Stimulated activated CD8-positive, alpha-beta memory T cell treated with anti-CD3 and anti-CD28 coated beads, Interleukin-15, amount 100 ng/mL, for 48 hours (primary cell): ENCODE results near the gene SOX5.
"Not testable (repeated sequence)": the region's sequence is repeated elsewhere in the genome, so short reads cannot be mapped to it uniquely, and the experiment has no call there.

ENCODE experiments used
- DNase-seq, 2 donors: peaks; one replicate each; pipeline ENCODE4 v3.0.0-alpha.2; 2020; ENCODE audit warnings: low read depth in 2 of 2

Gene SOX5

GRCh38 chr12:23543767-23544166 lies 405.7 kb downstream of the SOX5 start:
- DNase-seq, result no peak

DNA sequence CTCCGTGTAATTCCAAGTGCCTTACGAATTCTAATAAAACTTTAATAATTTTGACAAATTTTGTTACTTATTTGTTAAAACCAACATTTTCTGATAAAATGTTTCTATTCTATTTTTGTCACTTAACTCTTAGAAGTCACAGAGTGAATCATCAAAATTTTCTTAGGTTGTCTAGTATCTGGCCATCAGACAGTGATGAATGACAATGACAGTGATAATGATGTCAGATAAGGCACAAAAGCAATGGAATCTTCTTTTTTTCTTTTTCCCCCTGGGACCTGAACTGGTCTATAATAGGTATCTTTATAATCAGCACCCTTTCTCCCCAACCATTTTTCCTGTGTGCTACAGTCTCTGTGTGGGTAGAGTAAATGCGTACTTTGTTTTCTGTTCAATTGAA lies 407.3 kb downstream of the SOX5 start:
- DNase-seq, result no peak

- DNase-seq, result no peak
These were observed 408.9 kb downstream of the SOX5 start for GRCh38 chr12:23540572-23540971.

- DNase-seq, result no peak
These were observed 413.2 kb downstream of the SOX5 start for GRCh38 chr12:23536293-23536692.

DNA sequence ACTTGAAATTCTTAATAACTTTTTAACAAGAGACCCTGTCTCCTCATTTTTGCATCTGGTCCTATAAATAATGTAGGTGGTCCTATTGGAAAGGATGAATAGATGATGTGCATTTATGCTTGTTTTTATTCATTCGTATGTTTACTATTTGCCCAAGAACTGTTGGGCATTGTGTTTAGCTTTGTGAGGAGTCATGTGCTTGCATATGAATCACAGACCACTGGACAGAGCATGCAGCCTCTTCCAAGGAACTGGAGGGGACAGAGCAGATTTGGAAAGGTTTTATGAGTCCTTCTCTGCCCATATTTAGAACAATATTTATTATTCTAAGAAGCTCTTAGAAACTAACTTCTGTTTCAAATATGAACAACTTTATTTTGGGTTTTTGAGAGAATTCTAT lies 414.0 kb downstream of the SOX5 start:
- no peak for DNase-seq

GRCh38 chr12:23534196-23534595 lies 415.3 kb downstream of the SOX5 start:
- DNase-seq, result no peak

DNA sequence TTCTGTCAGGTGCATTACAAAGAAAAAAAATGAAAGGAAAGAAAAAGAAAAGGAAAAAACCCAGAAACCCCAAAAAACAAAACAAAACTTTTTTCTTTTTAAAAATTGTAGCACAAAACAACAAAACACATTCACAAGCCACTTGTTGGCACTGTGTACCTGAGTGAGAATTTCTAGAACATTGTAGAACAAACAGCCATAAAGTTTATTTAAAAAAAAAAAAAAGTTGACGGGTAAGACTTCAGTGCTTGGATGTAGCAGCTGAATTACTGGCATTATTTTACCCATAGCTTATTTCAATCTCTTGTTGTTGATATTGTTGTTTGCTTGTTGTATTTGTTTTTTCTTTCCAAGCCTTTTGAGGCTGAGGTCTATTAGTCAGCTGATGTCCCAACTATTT lies 415.8 kb downstream of the SOX5 start:
- no peak for DNase-seq

DNA sequence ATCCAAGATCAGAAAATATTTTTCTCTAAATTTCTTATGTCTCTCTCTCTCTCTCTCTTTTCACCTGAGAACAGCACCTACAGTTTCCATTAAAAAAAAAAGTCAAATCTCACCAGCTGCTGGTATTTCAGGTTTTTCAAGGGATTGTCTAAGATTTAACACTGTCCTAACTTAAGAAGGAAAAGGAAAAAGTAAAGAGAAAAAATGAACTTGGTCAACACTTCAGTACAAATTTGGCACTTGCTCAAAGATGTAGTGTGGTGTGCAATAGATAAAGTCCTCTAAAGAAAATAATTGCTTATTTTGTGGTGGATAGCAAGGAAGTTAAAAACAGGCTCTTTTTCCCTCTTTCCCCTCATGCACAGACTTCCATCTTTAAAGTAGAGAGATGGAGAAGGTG lies 416.2 kb downstream of the SOX5 start:
- DNase-seq, result no peak

- no peak for DNase-seq
These were observed 421.2 kb downstream of the SOX5 start for GRCh38 chr12:23528316-23528715.

DNA sequence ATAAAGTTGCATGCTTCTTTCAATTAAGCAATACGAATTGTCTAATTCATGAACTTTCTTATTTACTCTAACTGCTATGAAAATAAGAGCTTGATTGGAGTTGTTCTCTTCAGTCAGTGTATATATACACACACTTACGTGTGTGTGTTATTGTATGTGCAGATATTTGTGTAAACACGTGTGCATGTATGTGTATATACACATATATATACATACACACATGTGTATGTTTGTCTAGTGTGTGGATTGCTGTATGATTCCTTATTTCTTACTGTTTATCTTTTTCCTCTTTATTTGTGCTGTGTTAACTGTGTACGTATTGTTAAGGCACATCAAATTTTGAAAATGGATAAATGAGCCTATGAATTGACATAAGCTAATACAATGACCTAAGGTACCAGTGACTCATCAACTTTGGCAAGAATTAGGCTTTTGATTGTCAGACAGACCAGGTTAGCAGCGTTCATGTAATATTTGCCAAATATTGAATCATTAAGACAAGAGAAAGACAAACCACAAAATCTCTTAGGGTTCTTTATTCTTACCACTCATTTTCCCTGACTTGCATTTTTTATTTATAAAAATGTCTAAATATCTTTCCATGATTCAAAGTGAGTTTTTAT lies 423.9 kb downstream of the SOX5 start:
- DNase-seq, result no peak

DNA sequence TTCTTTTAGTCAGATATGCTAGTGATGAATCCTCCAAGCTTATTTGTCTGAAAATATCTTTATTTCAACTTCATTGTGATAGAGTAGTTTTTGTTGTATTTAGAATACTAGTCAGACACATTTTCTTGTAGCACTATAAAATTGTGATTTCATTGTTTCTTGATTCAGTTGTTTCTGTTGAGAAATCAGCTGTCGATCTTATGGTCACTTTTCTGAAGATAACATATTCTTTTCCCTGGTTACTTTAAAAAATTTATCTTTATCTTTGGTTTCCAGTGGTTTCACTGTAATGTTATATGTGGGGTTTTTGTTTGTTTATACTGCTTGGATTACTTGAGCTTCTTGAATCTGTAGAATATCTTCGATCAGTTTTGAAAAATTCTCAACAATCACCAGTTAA lies 426.1 kb downstream of the SOX5 start:
- DNase-seq, result no peak

DNA sequence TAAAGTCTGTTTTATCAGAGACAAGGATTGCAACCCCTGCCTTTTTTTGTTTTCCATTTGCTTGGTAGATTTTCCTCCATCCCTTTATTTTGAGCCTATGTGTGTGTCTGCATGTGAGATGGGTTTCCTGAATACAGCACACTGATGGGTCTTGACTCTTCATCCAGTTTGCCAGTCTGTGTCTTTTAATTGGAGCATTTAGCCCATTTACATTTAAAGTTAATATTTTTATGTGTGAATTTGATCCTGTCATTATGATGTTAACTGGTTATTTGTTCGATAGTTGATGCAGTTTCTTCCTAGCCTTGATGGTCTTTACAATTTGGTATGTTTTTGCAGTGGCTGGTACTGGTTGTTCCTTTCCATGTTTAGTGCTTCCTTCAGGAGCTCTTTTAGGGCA lies 430.0 kb downstream of the SOX5 start:
- not testable (repeated sequence) for DNase-seq

- DNase-seq, result not testable (repeated sequence)
These were observed 433.7 kb downstream of the SOX5 start for GRCh38 chr12:23515785-23516184.

- no peak for DNase-seq
These were observed 439.0 kb downstream of the SOX5 start for GRCh38 chr12:23510484-23510883.

GRCh38 chr12:23509832-23510231 lies 439.6 kb downstream of the SOX5 start:
- not testable (repeated sequence) for DNase-seq

GRCh38 chr12:23507785-23508184 lies 441.7 kb downstream of the SOX5 start:
- not testable (repeated sequence) for DNase-seq

- DNase-seq, result not testable (repeated sequence)
These were observed 443.7 kb downstream of the SOX5 start for GRCh38 chr12:23505736-23506135.

- no peak for DNase-seq
These were observed 444.6 kb downstream of the SOX5 start for GRCh38 chr12:23504641-23505399.

- DNase-seq, result no peak
These were observed 445.4 kb downstream of the SOX5 start for GRCh38 chr12:23504043-23504442.

GRCh38 chr12:23503544-23503943 lies 445.9 kb downstream of the SOX5 start:
- DNase-seq, result no peak

DNA sequence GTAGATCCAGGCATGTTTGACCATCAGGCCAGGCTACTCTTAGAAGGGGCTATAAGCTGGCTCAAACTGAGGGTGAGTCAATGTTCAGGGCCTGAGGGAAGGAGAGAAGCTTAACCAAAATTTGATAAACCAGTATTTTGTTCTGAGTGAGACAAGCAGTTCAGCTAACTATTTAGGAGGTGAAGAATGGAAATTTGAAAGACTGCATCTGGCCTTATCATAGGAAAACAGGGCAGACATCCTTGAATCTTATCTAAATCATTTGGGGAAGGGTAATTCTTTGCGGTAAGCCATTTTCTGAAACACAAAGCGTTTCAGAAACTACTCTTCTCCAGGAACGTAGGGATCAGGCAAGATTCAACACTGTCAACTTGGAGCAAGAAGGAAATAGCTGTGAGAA lies 447.2 kb downstream of the SOX5 start:
- DNase-seq, result no peak

DNA sequence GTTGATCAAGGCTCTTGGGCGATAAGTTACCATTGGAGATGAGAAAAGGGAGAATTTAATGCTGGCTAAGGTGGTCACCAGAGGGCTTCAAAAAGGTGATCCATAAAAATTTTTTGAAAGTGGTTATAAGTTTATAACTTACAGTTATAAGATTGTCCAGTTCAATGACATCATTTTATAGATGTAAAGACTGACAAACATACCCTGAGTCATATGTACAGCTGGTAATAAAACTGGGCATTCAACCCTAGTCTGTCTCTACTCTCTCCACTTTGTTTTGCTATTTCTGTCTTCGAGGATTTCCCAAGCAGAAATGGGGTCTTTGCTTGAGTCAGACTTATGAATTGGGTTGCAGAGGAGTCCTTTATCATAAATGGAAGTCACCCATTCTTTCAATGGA lies 454.0 kb downstream of the SOX5 start:
- no peak for DNase-seq

DNA sequence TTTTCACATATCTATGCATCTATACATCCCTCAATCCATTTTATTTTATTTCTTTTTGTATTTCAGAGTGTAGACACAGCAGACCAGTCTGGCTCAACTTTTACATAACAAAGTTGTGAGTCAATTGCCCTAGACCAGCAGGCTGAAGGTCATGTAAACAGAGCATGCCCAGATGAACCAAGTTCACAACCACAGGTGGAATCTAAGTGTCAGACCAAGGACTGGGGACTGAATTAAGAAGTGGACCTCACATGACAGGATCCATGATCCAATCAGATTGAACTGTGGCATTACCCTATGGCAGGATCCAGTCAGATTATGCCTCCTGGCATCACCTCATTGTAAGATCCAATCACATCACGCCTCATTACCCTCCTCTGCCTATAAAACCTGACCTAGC lies 455.8 kb downstream of the SOX5 start:
- no peak for DNase-seq

DNA sequence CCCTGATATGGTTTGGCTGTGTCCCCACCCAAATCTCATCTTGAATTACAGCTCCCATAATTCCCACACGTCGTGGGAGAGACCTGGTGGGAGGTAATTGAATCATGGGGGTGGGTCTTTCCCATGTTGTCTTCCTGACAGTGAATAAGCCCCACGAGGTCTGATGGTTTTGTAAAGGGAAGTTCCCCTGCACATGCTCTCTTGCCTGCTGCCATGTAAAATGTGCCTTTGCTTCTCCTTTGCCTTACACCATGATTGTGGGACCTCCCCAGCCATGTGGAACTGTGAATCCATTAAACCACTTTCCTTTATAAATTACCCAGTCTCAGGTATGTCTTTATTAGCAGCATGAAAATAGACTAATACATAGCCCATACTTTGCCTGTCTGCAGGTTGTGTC lies 458.4 kb downstream of the SOX5 start:
- not testable (repeated sequence) for DNase-seq
